ENCODE results near the gene CAPN2. TPM values are rescaled to one million over a fixed set of nuclear protein-coding genes. Genes with fewer than 3 reads are reported as not detected.

Gene CAPN2
- total RNA-seq, 3 donors from 2014 or later (not counting 1 experiment from before 2014, with no cell fraction given): 228 to 275 (median 236) TPM

GRCh38 chr1:223680188-223680587 lies 32.2 kb upstream of the CAPN2 start:
- H3K27me3 ChIP-seq (ENCODE audit: control insufficient read depth, insufficient read depth, low read length): no peaks in the 10 kb centered on the region
- no peak overlapping the region for H3K27ac Mint-ChIP-seq
- no CpG with 5 or more reads among the region's 2 CpGs for WGBS (ENCODE audit: insufficient coverage)
- no peaks in the 10 kb centered on the region for H3K4me1 ChIP-seq (ENCODE audit: control insufficient read depth, insufficient read depth, low read length)
- H3K27me3 Mint-ChIP-seq (ENCODE audit: low read depth in 2 of 2): peaks cover 0 to 6% of the 10 kb centered on the region in 2 donors
- no peaks in the 10 kb centered on the region for H3K9me3 ChIP-seq (ENCODE audit: control insufficient read depth, insufficient read depth, low read length)
- no peaks in the 10 kb centered on the region for H3K36me3 ChIP-seq (ENCODE audit: control insufficient read depth, insufficient read depth, low read length)
- H3K9me3 Mint-ChIP-seq: no peaks in the 10 kb centered on the region
- no peak overlapping the region for H3K4me3 ChIP-seq (ENCODE audit: low read length)
- ATAC-seq: no peak
- no peak overlapping the region for H3K27ac ChIP-seq (ENCODE audit: low read length)
- no peak for TF ChIP-seq CTCF (IDR thresholded peaks at IDR 0.05)
- no peak for DNase-seq
- intact Hi-C loops (cut with micrococcal nuclease): no loop called here
- H3K4me1 Mint-ChIP-seq: no peaks in the 10 kb centered on the region
- H3K4me3 Mint-ChIP-seq: no peak overlapping the region
- H3K36me3 Mint-ChIP-seq: no peaks in the 10 kb centered on the region

DNA sequence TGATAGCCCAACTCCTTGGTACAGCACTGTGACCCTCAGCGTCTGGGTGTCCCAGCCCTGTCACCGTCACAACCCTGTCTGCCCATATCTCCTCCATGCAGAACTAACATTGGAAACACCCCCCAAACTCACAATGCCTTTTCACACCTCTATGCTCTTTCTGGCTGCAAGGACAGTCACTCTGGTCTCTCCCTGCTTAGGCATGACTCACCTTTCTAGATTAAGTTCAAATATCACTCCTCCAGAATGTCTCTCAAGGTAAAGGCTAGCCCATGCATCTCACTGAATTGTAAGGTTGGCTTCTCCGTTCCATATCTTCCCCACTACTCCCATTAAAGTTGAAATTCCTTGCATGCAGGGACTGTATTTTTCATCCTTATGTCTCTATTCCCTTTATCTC lies 29.8 kb upstream of the CAPN2 start:
- Mint-ChIP-seq H3K4me1 (no peaks in the 10 kb centered on the region), H3K4me3 (no peak overlapping the region), H3K27ac (no peak overlapping the region), H3K9me3 (no peaks in the 10 kb centered on the region), H3K27me3 (ENCODE audit: low read depth in 2 of 2) (peaks cover 0 to 8% of the 10 kb centered on the region in 2 donors), H3K36me3 (no peaks in the 10 kb centered on the region)
- DNase-seq (no peak), ATAC-seq (no peak)
- TF ChIP-seq CTCF (IDR thresholded peaks at IDR 0.05): no peak
- H3K4me1 ChIP-seq (ENCODE audit: control insufficient read depth, insufficient read depth, low read length): no peaks in the 10 kb centered on the region
- no peak overlapping the region for H3K27ac ChIP-seq (ENCODE audit: low read length)
- 79% methylated on average over 3 of the region's 3 CpGs for WGBS (ENCODE audit: insufficient coverage)
- no peaks in the 10 kb centered on the region for H3K36me3 ChIP-seq (ENCODE audit: control insufficient read depth, insufficient read depth, low read length)
- H3K27me3 ChIP-seq (ENCODE audit: control insufficient read depth, insufficient read depth, low read length): no peaks in the 10 kb centered on the region
- H3K4me3 ChIP-seq (ENCODE audit: low read length): no peak overlapping the region
- intact Hi-C loops (cut with micrococcal nuclease): no loop called here
- H3K9me3 ChIP-seq (ENCODE audit: control insufficient read depth, insufficient read depth, low read length): no peaks in the 10 kb centered on the region

DNA sequence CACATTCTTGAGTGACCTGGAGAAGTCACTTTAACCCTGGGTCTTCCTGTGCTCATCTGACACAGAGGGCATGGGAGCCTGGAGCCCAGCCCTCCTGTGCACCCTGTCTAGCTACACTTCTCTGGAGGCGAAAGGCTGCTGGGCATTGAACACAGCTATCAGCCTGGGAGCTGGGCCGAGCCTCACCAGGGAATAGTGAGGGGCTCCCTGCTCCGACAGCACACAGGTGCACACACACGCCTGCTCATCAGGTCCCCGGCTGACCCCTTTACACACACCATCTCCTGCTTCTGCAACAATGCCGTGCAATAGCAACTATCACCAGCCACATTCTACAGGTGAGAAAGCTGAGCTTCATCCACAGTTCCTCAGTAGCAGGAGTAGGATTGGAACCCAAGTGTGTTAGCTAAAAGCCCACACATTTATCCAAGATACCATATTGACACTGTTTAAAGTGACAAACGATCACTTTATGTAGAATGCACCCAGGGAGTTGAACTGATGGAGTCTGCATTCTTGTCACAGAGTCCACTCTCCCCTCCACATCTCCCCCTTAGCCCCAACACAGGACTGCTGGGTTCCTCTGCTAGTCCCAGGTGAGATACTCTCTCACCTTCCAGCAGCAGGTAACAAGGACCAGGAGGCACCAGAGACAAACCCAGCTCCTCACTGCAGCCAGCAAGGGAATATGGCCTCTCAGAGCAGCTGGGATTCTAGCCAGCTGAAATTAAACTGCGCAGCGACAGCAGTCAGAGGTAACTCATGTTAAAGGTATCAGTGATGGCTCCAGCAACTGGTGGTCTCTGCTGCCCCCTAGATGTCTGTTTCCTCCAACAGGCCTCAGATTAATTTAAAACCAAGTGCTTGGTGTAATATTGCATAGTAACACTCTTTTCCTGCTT lies 28.5 kb upstream of the CAPN2 start:
- WGBS (ENCODE audit: insufficient coverage): 68% methylated on average over 9 of the region's 9 CpGs
- H3K4me3 ChIP-seq (ENCODE audit: low read length): no peak overlapping the region
- no peak overlapping the region for H3K27ac Mint-ChIP-seq
- no peaks in the 10 kb centered on the region for H3K36me3 ChIP-seq (ENCODE audit: control insufficient read depth, insufficient read depth, low read length)
- peaks cover 0 to 8% of the 10 kb centered on the region in 2 donors for H3K27me3 Mint-ChIP-seq (ENCODE audit: low read depth in 2 of 2)
- no peaks in the 10 kb centered on the region for H3K27me3 ChIP-seq (ENCODE audit: control insufficient read depth, insufficient read depth, low read length)
- H3K4me3 Mint-ChIP-seq: no peak overlapping the region
- no peaks in the 10 kb centered on the region for H3K4me1 Mint-ChIP-seq
- H3K36me3 Mint-ChIP-seq: no peaks in the 10 kb centered on the region
- H3K4me1 ChIP-seq (ENCODE audit: control insufficient read depth, insufficient read depth, low read length): no peaks in the 10 kb centered on the region
- TF ChIP-seq CTCF (IDR thresholded peaks at IDR 0.05): peak; percentile 32
- no peak overlapping the region for H3K27ac ChIP-seq (ENCODE audit: low read length)
- H3K9me3 Mint-ChIP-seq: no peaks in the 10 kb centered on the region
- intact Hi-C loops (cut with micrococcal nuclease): loop anchor here (1.0 kb wide), 1 partner anchor 551 kb away; no protein-coding TSS in a partner anchor
- peak in 2 of 3 donors; percentile 31 to 55 for ATAC-seq
- no peaks in the 10 kb centered on the region for H3K9me3 ChIP-seq (ENCODE audit: control insufficient read depth, insufficient read depth, low read length)
- peak in 1 of 2 donors; percentile 79 for DNase-seq

All from natural killer cell (primary cell).